HepG2 (cell line): ENCODE data around the gene FLYWCH1. TPM values are rescaled to one million over a fixed set of nuclear protein-coding genes. Genes with fewer than 3 reads are reported as not detected.

Experiments
- ATAC-seq: fragments of 200-7000 bp; cut with Tn5 transposase; 3 replicates; pipeline ENCODE4 v1.9.1; 2020; ENCODE audit warnings: mild to moderate bottlenecking, moderate library complexity
- BruUV-seq: library from RNA; stranded (reverse); fragments of 400-500 nt; replicated peaks from 2 replicates; lab custom pipeline; 2021; lab: Mats Ljungman, UMichigan
- CTCF ChIA-PET: fragments of 300-600 bp; formaldehyde crosslinking; extraction: SDS; loops from one replicate; lab custom pipeline; 2021; ENCODE audit warnings: low total read pairs, inconsistent platforms, low intra/inter-chr PET ratio; lab: Yijun Ruan, JAX
- POLR2A ChIA-PET: fragments of 350-600 bp; sonication (Branson Sonifier 250); formaldehyde crosslinking; loops from one replicate; lab custom pipeline; 2020; ENCODE audit warnings: antibody characterized with exemption, inconsistent platforms; lab: Yijun Ruan, JAX
- DNase-seq: peaks from one replicate; pipeline ENCODE4 v3.0.0-alpha.2; 2015; ENCODE audit warnings: low spot score
- FAIRE-seq: peaks from 3 replicates; lab custom pipeline; 2011; peaks lifted over from hg19 to GRCh38; lab: Jason Lieb, UNC
- H2AFZ ChIP-seq: one replicate; pipeline ENCODE4 v1.6.1; 2011; ENCODE audit warnings: low read length, inconsistent platforms
- H3K27ac ChIP-seq: fragments of 300-600 bp; 3 replicates; pipeline ENCODE4 v1.8.0; 2011; ENCODE audit warnings: mixed run types, mild to moderate bottlenecking, mixed read lengths, low read length, inconsistent platforms; ENCODE audit not compliant: insufficient read depth; ENCODE audit errors: extremely low read length
- H3K27me3 ChIP-seq, 2 experiments: fragments of 200-600 bp in 1 of 2; 2 replicates in 1 of 2; 3 replicates in 1 of 2; pipeline versions ENCODE4 v1.6.0 to v1.8.0; 2011; ENCODE audit warnings: low read length in 2 of 2, mild to moderate bottlenecking in 2 of 2, moderate library complexity in 2 of 2, inconsistent platforms in 1 of 2; ENCODE audit not compliant: insufficient read depth in 2 of 2, control insufficient read depth in 1 of 2
- H3K36me3 ChIP-seq, 2 experiments: fragments of 200-600 bp in 1 of 2; replicated peaks in 1 of 2; 2 replicates in 1 of 2; 3 replicates in 1 of 2; pipeline versions ENCODE4 v1.5.1 to v1.8.0; 2011; ENCODE audit warnings: low read length in 2 of 2, inconsistent platforms in 1 of 2; ENCODE audit not compliant: insufficient read depth in 2 of 2, control insufficient read depth in 1 of 2
- H3K4me1 ChIP-seq: 2 replicates; pipeline ENCODE4 v1.5.1; 2012; ENCODE audit warnings: low read length, inconsistent platforms; ENCODE audit not compliant: insufficient read depth
- H3K4me2 ChIP-seq: 2 replicates; pipeline ENCODE4 v1.6.0; 2011; ENCODE audit warnings: low read depth, low read length, inconsistent platforms
- H3K4me3 ChIP-seq, 3 experiments: fragments of 200-600 bp in 1 of 3; sonication (generic), shearing (Covaris generic) in 1 of 3; replicated peaks in 1 of 3; 2 replicates each; pipeline ENCODE4 v1.5.1; 2011 to 2016; ENCODE audit warnings: low read length in 3 of 3, inconsistent platforms in 2 of 3, low read depth in 2 of 3, mild to moderate bottlenecking in 2 of 3, control low read depth in 1 of 3, mixed read lengths in 1 of 3; ENCODE audit not compliant: insufficient read depth in 1 of 3
- H3K79me2 ChIP-seq: one replicate; pipeline ENCODE4 v1.6.1; 2011; ENCODE audit warnings: low read length, inconsistent platforms; ENCODE audit not compliant: insufficient read depth
- H3K9ac ChIP-seq: 2 replicates; pipeline ENCODE4 v1.6.0; 2011; ENCODE audit warnings: mild to moderate bottlenecking, low read depth, low read length, inconsistent platforms; ENCODE audit not compliant: insufficient read depth
- H3K9me3 ChIP-seq: 2 replicates; pipeline ENCODE4 v1.5.1; 2012; ENCODE audit warnings: mild to moderate bottlenecking, low read length
- H4K20me1 ChIP-seq: 2 replicates; pipeline ENCODE4 v1.6.0; 2011; ENCODE audit warnings: inconsistent platforms, mild to moderate bottlenecking, low read length, moderate library complexity; ENCODE audit not compliant: insufficient read depth
- CHD2 ChIP-seq: IDR thresholded peaks from 2 replicates; pipeline ENCODE4 v1.6.1; 2011; ENCODE audit warnings: low read depth, low read length, improper control_type of control experiment
- EP300 ChIP-seq, 3 experiments: sonication (generic) in 1 of 3; formaldehyde crosslinking in 1 of 3; IDR thresholded peaks; 2 replicates each; pipeline versions ENCODE4 v1.5.1 to v1.6.1; 2011 to 2020; ENCODE audit warnings: low read depth in 2 of 3, low read length in 2 of 3, borderline replicate concordance in 1 of 3, improper control_type of control experiment in 1 of 3, mild to moderate bottlenecking in 1 of 3, missing genetic modification reagents in 1 of 3, moderate library complexity in 1 of 3
- FLYWCH1 ChIP-seq: sonication (generic); formaldehyde crosslinking; IDR thresholded peaks from 2 replicates; pipeline ENCODE4 v1.8.1; 2023; ENCODE audit warnings: mild to moderate bottlenecking, missing genetic modification reagents
- IKZF1 ChIP-seq: fragments of 450-650 bp; IDR thresholded peaks from 2 replicates; pipeline ENCODE4 v1.7.1; 2016
- KMT2A ChIP-seq: sonication (generic); formaldehyde crosslinking; IDR thresholded peaks from 2 replicates; pipeline ENCODE4 v1.4.0; 2020; ENCODE audit warnings: missing genetic modification reagents
- MAX ChIP-seq: IDR thresholded peaks from 2 replicates; pipeline ENCODE4 v1.6.1; 2012; ENCODE audit warnings: inconsistent platforms
- MED8 ChIP-seq: sonication (generic); formaldehyde crosslinking; IDR thresholded peaks from 2 replicates; pipeline ENCODE4 v1.8.1; 2023; ENCODE audit warnings: mild to moderate bottlenecking, missing genetic modification reagents; ENCODE audit not compliant: insufficient replicate concordance
- PHF21A ChIP-seq: sonication (generic); formaldehyde crosslinking; IDR thresholded peaks from 2 replicates; pipeline ENCODE4 v1.5.0; 2020; ENCODE audit warnings: mild to moderate bottlenecking, missing genetic modification reagents
- RAD51 ChIP-seq: fragments of 450-650 bp; IDR thresholded peaks from 2 replicates; pipeline ENCODE4 v1.6.1; 2016; ENCODE audit warnings: borderline replicate concordance
- RXRA ChIP-seq: sonication (generic); formaldehyde crosslinking; IDR thresholded peaks from 2 replicates; pipeline ENCODE4 v1.5.1; 2020; ENCODE audit warnings: missing genetic modification reagents
- ZMAT3 ChIP-seq: sonication (generic); formaldehyde crosslinking; conservative IDR thresholded peaks from 2 replicates; pipeline ENCODE4 v1.7.0; 2021; ENCODE audit warnings: missing genetic modification reagents
- ZNF431 ChIP-seq: sonication (generic); formaldehyde crosslinking; IDR thresholded peaks from 2 replicates; pipeline ENCODE4 v1.9.0; 2022; ENCODE audit warnings: missing genetic modification reagents, low read depth, mild to moderate bottlenecking, borderline replicate concordance
- ZNF550 ChIP-seq: sonication (generic); formaldehyde crosslinking; IDR thresholded peaks from 2 replicates; pipeline ENCODE4 v1.4.0; 2020; ENCODE audit warnings: mild to moderate bottlenecking, missing genetic modification reagents, borderline replicate concordance
- ZNF558 ChIP-seq: sonication (generic); formaldehyde crosslinking; IDR thresholded peaks from 2 replicates; pipeline ENCODE4 v1.9.0; 2022; ENCODE audit warnings: mild to moderate bottlenecking, missing genetic modification reagents, borderline replicate concordance
- ZNF644 ChIP-seq: IDR thresholded peaks from 2 replicates; pipeline ENCODE4 v1.6.1; 2016; ENCODE audit warnings: low read depth
- ZNF674 ChIP-seq: sonication (generic); formaldehyde crosslinking; IDR thresholded peaks from 2 replicates; pipeline ENCODE4 v1.5.0; 2020; ENCODE audit warnings: low read depth, mild to moderate bottlenecking, missing genetic modification reagents
- WGBS: methylation state at CpG from one replicate; pipeline ENCODE4 v1.1.6; 2017; ENCODE audit warnings: low lambda C conversion rate; 5-methylcytosine and 5-hydroxymethylcytosine counted together
- in situ Hi-C: cut with HindIII; loops from 2 replicates; pipeline ENCODE4 v1.10.0; 2017; ENCODE audit warnings: low pct_unique_long_range_greater_than_20kb; ENCODE audit not compliant: extremely low pct_ligation_motif_present
- intact Hi-C: fragments of 100-400 bp; cut with micrococcal nuclease; formaldehyde crosslinking; loops from one replicate; pipeline ENCODE4 v1.10.0; 2022; ENCODE audit not compliant: unreplicated experiment
- polyA plus RNA-seq, 8 experiments: library from polyadenylated mRNA; depleted of rRNA in 3 of 8; stranded (reverse) in 7 of 8; unstranded in 1 of 8; fragments of >200 nt; fragmentation: Illumina TruSeq in 4 of 8; extraction: Trizol in 4 of 8; gene quantifications; 2 replicates each; pipeline versions ENCODE4 v1.2.1 to v1.2.3, GENCODE V29; 2011 to 2016; ENCODE audit warnings: low read depth in 4 of 8, missing spikeins in 1 of 8, mixed read lengths in 1 of 8; ENCODE audit not compliant: insufficient read depth in 1 of 8
- total RNA-seq, 5 experiments: library from RNA; depleted of rRNA; stranded (reverse); fragments of >200 nt; fragmentation: Illumina TruSeq; extraction: Trizol; gene quantifications; 2 replicates each; pipeline ENCODE4 v1.2.3, GENCODE V29; 2016; ENCODE audit warnings: low read depth in 1 of 5
- TF ChIP-seq, protein P1 (sequence below): sonication (generic); formaldehyde crosslinking; IDR thresholded peaks from 2 replicates; pipeline ENCODE4 v1.4.0; 2020; ENCODE audit warnings: missing genetic modification reagents, borderline replicate concordance
- TF ChIP-seq, protein P2 (sequence below): sonication (generic); formaldehyde crosslinking; IDR thresholded peaks from 2 replicates; pipeline ENCODE4 v1.4.0; 2020; ENCODE audit warnings: missing genetic modification reagents
- TF ChIP-seq, protein P3 (sequence below): sonication (generic); formaldehyde crosslinking; IDR thresholded peaks from 2 replicates; pipeline ENCODE4 v1.8.0; 2022; ENCODE audit warnings: mild to moderate bottlenecking, missing genetic modification reagents, moderate library complexity
- TF ChIP-seq, protein P4 (sequence below): sonication (generic); formaldehyde crosslinking; conservative IDR thresholded peaks from 2 replicates; pipeline ENCODE4 v1.4.0; 2020; ENCODE audit warnings: mild to moderate bottlenecking, missing genetic modification reagents, moderate library complexity

FLYWCH1 gene
- total and polyA plus RNA-seq, 2 of the 13 experiments (the other 11 are each of a cell fraction or from before 2014, with no cell fraction given) = 7.3 to 12.4 TPM

GRCh38 chr16:2913603-2914002 lies 1.9 kb downstream of the FLYWCH1 start:
- WGBS = 98% methylated on average over 7 of the region's 7 CpGs
- Histone ChIP-seq H4K20me1 (no peaks in the 10 kb centered on the region), H2AFZ (no peak overlapping the region), H3K4me3 (no peak overlapping the region), H3K4me2 (no peak overlapping the region), H3K79me2 (peaks cover 7% of the 10 kb centered on the region), H3K36me3 (peaks cover 3% of the 10 kb centered on the region in 2 experiments; a peak in 2 of 5 replicates), H3K27me3 (no peaks in the 10 kb centered on the region; a peak in 1 of 5 replicates), H3K9me3 (no peaks in the 10 kb centered on the region), H3K4me1 (peaks cover 18% of the 10 kb centered on the region), H3K27ac (no peak overlapping the region), H3K9ac (no peak overlapping the region)
- DNase-seq = no peak
- POLR2A ChIA-PET = no interaction called here
- ATAC-seq = no peak
- intact Hi-C loops (loop anchor here (5.0 kb wide), 1 partner anchor 46 kb away; no protein-coding TSS in a partner anchor), in situ Hi-C loops (loop anchor here (5.0 kb wide), 2 partner anchors 41 to 76 kb away; no protein-coding TSS in a partner anchor)
- no peak for FAIRE-seq
- BruUV-seq = no TSS peak
- CTCF ChIA-PET = no interaction called here
- no peak for TF ChIP-seq PHF21A (CRISPR knock-in tag)
- TF ChIP-seq ZNF644 (CRISPR knock-in tag) = no peak
- TF ChIP-seq, protein P1, sequence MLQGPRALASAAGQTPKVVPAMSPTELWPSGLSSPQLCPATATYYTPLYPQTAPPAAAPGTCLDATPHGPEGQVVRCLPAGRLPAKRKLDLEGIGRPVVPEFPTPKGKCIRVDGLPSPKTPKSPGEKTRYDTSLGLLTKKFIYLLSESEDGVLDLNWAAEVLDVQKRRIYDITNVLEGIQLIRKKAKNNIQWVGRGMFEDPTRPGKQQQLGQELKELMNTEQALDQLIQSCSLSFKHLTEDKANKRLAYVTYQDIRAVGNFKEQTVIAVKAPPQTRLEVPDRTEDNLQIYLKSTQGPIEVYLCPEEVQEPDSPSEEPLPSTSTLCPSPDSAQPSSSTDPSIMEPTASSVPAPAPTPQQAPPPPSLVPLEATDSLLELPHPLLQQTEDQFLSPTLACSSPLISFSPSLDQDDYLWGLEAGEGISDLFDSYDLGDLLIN (CRISPR knock-in tag) = no peak
- TF ChIP-seq FLYWCH1 (CRISPR knock-in tag) = no peak
- no peak for TF ChIP-seq MED8 (CRISPR knock-in tag)
- TF ChIP-seq KMT2A = no peak
- no peak for TF ChIP-seq ZNF674 (CRISPR knock-in tag)
- no peak for TF ChIP-seq ZNF431
- TF ChIP-seq ZNF558 = no peak
- TF ChIP-seq, protein P2, sequence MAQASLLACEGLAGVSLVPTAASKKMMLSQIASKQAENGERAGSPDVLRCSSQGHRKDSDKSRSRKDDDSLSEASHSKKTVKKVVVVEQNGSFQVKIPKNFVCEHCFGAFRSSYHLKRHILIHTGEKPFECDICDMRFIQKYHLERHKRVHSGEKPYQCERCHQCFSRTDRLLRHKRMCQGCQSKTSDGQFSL (CRISPR knock-in tag) = no peak
- no peak for TF ChIP-seq MAX
- no peak for TF ChIP-seq RXRA (CRISPR knock-in tag)
- no peak for TF ChIP-seq ZMAT3
- TF ChIP-seq, protein P3, sequence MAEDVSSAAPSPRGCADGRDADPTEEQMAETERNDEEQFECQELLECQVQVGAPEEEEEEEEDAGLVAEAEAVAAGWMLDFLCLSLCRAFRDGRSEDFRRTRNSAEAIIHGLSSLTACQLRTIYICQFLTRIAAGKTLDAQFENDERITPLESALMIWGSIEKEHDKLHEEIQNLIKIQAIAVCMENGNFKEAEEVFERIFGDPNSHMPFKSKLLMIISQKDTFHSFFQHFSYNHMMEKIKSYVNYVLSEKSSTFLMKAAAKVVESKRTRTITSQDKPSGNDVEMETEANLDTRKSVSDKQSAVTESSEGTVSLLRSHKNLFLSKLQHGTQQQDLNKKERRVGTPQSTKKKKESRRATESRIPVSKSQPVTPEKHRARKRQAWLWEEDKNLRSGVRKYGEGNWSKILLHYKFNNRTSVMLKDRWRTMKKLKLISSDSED (CRISPR knock-in tag) = no peak
- no peak for TF ChIP-seq ZNF550
- TF ChIP-seq IKZF1 = no peak
- no peak for TF ChIP-seq RAD51
- TF ChIP-seq EP300 (IDR thresholded peaks at IDR 0.05; ENCODE audit: low read depth in 2 of 2, low read length in 2 of 2) = no peak
- TF ChIP-seq EP300 (CRISPR knock-in tag; IDR thresholded peaks at IDR 0.05; ENCODE audit: borderline replicate concordance) = no peak
- no peak for TF ChIP-seq CHD2
- TF ChIP-seq, protein P4, sequence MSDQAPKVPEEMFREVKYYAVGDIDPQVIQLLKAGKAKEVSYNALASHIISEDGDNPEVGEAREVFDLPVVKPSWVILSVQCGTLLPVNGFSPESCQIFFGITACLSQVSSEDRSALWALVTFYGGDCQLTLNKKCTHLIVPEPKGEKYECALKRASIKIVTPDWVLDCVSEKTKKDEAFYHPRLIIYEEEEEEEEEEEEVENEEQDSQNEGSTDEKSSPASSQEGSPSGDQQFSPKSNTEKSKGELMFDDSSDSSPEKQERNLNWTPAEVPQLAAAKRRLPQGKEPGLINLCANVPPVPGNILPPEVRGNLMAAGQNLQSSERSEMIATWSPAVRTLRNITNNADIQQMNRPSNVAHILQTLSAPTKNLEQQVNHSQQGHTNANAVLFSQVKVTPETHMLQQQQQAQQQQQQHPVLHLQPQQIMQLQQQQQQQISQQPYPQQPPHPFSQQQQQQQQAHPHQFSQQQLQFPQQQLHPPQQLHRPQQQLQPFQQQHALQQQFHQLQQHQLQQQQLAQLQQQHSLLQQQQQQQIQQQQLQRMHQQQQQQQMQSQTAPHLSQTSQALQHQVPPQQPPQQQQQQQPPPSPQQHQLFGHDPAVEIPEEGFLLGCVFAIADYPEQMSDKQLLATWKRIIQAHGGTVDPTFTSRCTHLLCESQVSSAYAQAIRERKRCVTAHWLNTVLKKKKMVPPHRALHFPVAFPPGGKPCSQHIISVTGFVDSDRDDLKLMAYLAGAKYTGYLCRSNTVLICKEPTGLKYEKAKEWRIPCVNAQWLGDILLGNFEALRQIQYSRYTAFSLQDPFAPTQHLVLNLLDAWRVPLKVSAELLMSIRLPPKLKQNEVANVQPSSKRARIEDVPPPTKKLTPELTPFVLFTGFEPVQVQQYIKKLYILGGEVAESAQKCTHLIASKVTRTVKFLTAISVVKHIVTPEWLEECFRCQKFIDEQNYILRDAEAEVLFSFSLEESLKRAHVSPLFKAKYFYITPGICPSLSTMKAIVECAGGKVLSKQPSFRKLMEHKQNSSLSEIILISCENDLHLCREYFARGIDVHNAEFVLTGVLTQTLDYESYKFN (CRISPR knock-in tag) = no peak
